AML-193 (cell line): ENCODE measurements around the gene IP6K1.
"Not testable (repeated sequence)": the region's sequence is repeated elsewhere in the genome, so short reads cannot be mapped to it uniquely, and the experiment has no call there.

Experiments
- DNase-seq, 2 experiments: peaks; one replicate each; lab custom pipeline; 2025; lab: John Stamatoyannopoulos, UW

The IP6K1 gene

GRCh38 chr3:49793486-49794085 is 7.2 kb upstream of the IP6K1 start:
- DNase-seq, result no peak

- DNase-seq, result no peak
Observed at GRCh38 chr3:49792371-49793150, 6.2 kb upstream of the IP6K1 start.

GRCh38 chr3:49791571-49791970 is 5.2 kb upstream of the IP6K1 start:
- DNase-seq, result no peak

- no peak for DNase-seq
Observed at GRCh38 chr3:49790626-49791411, 4.5 kb upstream of the IP6K1 start.

- DNase-seq, result no peak
Observed at GRCh38 chr3:49788056-49788455, 1.7 kb upstream of the IP6K1 start.

GRCh38 chr3:49787536-49787935 is 1.2 kb upstream of the IP6K1 start:
- no peak for DNase-seq

- no peak for DNase-seq
Observed at GRCh38 chr3:49787182-49787464, 781 bp upstream of the IP6K1 start.

GRCh38 chr3:49785565-49786356 is 581 bp downstream of the IP6K1 start:
- peak; percentile 33 to 47 for DNase-seq

GRCh38 chr3:49782277-49782676 is 4.1 kb downstream of the IP6K1 start:
- DNase-seq, result not testable (repeated sequence)

GRCh38 chr3:49781415-49782199 is 4.7 kb downstream of the IP6K1 start:
- no peak for DNase-seq

- DNase-seq, result not testable (repeated sequence)
Observed at GRCh38 chr3:49780975-49781365, 5.4 kb downstream of the IP6K1 start.

GRCh38 chr3:49780080-49780974 is 6.0 kb downstream of the IP6K1 start:
- DNase-seq, result no peak

GRCh38 chr3:49779358-49780079 is 6.8 kb downstream of the IP6K1 start:
- no peak for DNase-seq

- DNase-seq, result not testable (repeated sequence)
Observed at GRCh38 chr3:49776101-49776500, 10.2 kb downstream of the IP6K1 start.

GRCh38 chr3:49775538-49775937 is 10.8 kb downstream of the IP6K1 start:
- DNase-seq, result no peak

- DNase-seq, result no peak
Observed at GRCh38 chr3:49772703-49773102, 13.6 kb downstream of the IP6K1 start.

GRCh38 chr3:49771340-49771938 is 14.9 kb downstream of the IP6K1 start:
- no peak for DNase-seq

GRCh38 chr3:49769926-49770325 is 16.4 kb downstream of the IP6K1 start:
- DNase-seq, result no peak

- no peak for DNase-seq
Observed at GRCh38 chr3:49769286-49769915, 16.9 kb downstream of the IP6K1 start.
